Measurements from ENCODE around the gene IST1.
"Not testable (repeated sequence)": the region's sequence is repeated elsewhere in the genome, so short reads cannot be mapped to it uniquely, and the experiment has no call there.

Gene IST1

DNA sequence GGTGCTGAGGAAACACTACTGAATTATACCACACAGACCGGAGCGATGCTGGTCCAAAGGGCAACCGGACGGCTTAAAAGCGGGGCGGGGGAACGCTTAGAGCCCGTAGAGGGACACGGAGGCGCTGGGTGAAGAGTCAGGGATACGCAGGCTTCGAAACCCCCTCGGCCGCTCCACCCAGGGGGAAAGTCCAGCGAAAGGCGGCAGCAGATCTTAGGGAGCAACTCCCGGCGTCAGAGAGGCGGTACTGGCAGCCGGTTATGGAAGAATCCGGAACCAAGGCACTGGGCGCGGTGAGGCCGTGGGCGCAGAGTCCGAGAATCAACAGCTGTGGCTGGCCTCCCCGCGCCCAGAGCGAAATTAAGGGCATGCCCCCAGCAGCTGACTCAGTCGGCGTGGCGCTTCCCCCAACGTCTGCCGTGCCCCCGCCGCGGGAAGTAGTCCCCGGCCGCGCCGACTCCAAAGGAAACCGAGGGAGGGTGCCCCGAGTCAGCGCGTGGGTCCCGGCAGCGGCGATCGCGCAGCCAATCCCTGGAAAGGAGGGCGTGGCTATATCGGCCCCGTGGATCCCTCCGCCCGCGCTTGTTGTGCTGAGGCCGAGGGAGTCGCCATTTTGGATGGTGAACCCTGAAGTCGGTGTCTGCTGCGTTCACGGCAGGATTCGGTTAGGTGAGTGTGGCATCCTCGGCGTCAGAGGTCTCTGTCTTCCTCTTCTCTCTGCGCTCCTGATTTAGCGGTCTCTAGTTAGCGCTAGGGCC is at the start of gene IST1:
Gene IST1 (plus strand): TSS at position 611 of the 758 bp plus-strand sequence. CDS start 20,110 bp downstream, outside the sequence.
- peak; percentile 98 for DNase-seq

GRCh38 chr16:71845639-71846430 is 49.5 kb upstream of the IST1 start, which contains the start of gene ATXN1L:
ATXN1L (plus strand) TSS chr16:71845976; CDS start chr16:71849741, 3,765 bp downstream.
- peak; percentile 94 for DNase-seq

DNA sequence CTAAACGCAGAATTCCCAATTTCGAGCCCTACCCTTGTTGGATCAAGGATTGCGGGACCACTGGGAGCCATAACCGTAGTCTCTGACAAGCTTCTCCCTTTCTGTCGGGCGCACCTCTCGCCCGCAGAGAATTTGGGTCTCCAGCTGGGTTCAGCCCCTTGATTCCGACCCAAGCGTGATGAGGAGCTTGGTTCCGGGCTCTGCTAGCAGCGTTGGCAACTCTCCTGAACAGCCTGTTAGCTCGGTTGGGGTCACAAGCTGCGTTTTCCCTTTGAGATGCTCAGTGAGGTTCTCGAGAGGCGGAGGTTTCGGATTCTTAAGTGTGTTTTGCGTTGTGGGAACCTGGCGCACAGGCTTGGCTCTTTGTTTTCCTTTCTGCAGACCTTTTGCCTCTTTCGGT is 48.9 kb upstream of the IST1 start:
- DNase-seq: peak; percentile 21

DNA sequence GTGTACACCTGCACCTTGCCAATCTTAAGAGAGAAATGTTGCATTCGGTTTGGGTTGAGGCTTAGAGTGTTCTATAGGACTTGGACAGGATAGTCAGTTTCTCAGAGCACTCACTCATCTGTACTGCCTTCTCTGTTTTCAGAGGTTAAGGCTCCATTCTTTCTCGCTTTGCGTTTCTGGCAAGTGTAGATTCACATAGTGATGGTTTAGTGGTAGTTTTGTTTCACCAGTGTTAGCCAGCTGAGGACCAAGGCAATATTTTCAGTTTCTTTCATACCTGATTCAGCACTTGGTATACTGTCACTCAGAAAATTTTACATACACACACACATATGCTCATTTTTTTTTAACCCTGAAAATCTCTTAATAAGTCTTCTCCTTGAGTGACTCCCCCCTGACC is 48.2 kb upstream of the IST1 start:
- DNase-seq: no peak

- no peak for DNase-seq
Observed at GRCh38 chr16:71848622-71849021, 46.7 kb upstream of the IST1 start.

DNA sequence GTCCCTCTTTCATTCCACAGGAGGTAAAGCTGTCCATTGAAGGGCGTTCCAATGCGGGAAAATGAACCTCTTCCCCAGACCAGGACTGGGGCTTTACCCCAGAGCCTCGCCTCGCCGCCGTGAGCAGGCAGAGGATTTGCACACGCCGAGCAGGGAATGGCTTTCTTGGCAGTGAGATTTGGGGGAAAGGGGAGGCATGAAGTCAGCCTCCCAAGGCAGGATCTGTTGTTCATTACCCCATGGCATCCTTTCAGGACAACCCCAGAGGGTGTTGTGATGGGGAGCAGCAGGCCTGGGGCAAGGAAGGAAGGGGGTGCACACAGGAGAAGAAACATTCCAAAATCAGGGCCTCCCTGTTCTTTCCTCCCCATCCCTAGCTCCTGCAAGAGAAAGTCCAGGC is 43.6 kb upstream of the IST1 start:
- DNase-seq: no peak

GRCh38 chr16:71852158-71852557 is 43.2 kb upstream of the IST1 start:
- DNase-seq: no peak

DNA sequence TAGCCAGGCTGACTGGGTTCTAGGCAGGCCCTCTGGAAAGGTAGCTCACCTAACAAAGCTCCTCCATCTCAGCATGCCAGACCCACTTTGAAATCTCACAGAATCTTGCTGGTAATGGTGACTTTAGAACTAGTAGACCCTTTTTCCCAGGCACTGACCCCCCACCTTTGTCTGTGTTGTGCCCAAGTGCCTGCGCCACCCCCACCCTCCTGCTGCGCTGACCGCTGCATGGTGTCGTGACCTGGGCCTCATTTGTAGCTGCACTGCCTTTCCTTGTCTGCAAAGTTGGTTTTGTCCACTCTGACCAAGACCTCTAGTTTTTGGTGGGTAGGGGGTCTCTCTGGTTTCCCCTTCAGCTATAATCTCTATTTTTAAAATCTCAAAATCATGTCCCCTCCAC is 42.8 kb upstream of the IST1 start:
- DNase-seq: no peak

DNA sequence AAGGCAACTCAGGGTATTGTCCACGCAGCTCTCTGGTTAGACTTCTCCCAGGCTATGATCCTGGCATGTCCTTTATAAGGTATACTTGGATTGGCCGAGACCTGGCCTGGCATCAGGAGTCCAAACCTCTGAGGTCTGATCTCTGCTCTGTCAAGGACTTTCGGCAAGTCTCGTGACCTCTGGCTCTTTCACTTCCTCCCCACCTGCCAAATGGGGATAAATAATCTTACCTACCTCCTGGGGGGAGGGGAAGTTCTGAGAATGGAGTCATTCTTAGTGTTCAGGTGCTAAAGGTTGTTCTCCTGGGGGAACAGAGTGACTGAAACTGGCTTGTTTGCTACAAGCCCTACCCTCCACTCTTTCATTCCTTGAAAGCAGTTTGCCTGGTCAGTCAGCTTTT is 41.9 kb upstream of the IST1 start:
- no peak for DNase-seq

DNA sequence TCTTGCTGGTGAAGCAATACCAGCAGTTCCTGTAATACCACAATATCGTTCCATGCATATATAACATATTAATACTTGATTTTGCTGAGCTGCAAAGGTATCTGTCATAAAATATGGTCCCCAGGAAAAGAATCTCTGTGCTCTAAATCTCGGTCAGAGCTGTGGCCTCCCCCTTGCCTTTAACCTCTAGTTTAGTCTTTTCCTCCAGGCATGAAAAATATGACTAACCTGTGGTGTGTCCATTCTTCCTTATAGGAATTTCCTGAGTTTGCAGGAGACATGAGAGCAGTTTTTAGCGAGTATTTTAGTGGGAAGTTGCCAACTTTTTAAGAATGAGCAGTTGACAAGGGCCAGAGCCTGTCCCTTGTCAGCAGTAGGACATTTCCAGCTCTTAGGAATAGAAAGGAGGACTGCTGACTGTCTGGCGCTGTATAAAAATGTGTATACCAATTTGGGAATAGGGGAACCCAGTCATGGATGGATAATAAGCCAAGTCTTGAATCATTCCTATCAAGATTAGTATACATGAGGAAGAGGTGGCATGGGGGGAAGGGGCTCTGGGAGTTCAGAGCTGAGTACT is 40.9 kb upstream of the IST1 start:
- no peak for DNase-seq

GRCh38 chr16:71855937-71856662 is 39.2 kb upstream of the IST1 start:
- DNase-seq: peak; percentile 53

DNA sequence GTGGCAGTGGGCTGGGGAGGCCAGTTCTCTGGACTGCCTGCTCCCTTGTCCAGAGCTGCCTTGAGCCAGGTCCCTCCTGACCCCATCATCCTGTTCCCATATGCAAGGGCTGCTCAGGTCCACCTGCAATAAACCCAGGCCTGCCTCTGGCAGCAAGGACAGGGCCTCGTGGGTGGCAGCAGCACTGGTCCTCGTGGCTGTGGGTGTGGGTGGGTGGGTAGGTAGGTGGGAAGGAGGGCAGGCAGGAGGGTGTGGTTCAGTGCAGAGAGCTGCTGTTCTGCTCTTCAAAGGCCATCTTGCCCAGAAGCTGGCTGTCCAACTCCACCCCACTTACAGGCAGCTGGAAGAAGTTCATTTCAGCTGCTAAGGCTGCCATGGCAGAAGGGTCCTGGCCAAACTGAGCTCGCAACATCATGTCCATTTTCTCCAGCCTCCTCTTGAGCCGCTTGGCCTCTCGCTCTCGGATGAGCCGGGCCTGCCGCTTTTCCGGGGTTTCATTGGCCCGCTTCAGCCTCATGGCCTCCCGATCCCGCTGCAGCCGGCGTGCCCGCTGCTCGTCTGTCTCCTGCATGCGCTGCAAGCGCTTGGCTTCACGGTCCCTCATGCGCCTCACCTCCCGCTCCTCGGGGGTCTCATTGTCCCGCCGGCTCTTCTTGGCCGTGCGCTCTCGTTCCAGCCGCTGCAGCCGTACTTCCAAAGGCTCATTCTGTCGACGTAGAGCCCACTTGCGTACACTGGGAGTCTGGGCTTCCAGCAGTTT is 35.4 kb upstream of the IST1 start:
- no peak for DNase-seq

DNA sequence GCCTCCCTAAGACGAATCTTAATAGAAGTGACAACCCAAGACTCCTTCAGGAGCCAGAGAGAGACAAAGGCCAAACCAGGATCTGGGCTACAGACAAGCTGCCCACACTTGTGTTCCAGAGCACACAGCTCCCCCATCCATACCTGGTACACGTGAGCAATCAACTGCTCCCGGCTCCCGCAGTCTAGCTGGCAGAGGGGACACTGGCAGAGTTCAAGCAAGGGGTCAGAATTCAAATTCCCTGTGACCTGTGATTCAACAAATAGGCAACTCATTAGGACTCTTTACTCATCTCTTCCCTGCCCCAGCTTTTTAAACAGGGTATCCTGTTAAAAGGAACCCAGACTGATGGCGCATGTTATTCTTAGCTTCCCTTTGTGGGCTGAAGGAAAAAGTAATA is 31.3 kb upstream of the IST1 start:
- no peak for DNase-seq

DNA sequence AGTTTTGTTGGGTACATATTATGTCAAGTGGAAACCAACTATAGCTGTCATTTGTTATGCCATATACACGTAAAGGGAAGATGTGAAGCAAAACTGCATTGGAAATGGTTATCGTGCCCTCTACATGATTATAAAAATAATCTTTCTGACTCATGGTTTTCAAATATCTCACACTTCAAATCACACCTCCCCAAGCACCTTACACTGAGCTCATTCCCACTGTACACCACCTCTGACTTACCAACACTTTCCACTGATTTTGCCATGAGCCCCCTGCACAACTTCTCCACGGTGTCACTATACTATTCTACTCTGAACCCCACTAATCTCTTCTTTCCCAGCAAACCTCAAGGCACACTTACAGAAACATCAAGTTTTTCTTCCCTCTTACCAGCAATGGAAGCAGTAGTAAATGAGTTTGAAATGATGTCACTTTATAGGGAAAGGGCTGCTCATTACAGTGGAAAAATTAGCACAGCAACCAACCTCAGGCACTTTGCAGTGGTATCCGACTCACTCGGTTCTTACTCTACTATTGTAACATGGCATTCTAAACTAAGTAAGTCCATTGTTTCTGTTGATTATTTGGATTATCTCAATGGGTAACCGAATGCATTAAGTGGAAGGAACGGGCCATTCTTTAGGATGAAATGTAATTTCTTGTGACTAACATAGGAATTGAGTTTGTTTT is 30.0 kb upstream of the IST1 start:
- no peak for DNase-seq

- not testable (repeated sequence) for DNase-seq
Observed at GRCh38 chr16:71867175-71867574, 28.2 kb upstream of the IST1 start.

GRCh38 chr16:71867939-71868338 is 27.4 kb upstream of the IST1 start:
- no peak for DNase-seq

DNA sequence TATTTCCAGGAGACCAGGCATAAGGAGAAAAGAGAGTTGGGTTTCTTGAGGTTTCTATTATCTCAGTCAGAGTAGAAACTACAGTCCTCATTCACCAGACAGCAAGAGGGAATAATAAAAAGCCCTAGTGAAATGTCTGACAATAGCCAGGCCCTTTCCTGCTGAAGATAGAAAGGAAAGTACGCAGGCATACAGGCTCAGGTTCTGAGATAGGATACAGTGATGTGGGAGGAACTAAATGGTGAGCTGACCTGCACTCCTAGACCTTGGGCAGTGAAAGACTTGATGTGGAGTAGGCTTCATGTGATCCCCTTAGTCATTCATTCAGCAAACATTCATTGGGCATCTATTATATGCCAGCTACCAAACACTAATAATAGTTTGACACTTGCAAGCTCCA is 26.2 kb upstream of the IST1 start:
- DNase-seq: no peak

- DNase-seq: no peak
Observed at GRCh38 chr16:71870818-71871217, 24.5 kb upstream of the IST1 start.

DNA sequence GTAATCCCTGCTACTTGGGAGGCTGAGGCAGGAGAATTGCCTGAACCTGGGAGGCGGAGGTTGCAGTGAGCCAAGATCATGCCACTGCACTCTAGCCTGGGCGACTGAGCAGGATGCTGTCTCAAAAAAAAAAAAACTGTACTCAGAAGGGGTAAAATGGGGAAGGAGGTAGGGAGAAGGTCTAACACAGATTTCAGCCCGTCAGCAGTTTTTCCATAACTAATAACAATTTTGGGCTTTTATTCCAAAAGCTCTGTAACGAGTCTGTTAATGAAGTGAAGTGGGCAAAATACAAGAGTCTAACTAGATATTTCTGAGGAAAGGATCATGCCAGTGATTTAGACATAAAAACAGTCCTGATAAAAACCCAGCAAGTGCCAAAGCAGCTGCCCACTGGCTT is 22.1 kb upstream of the IST1 start:
- no peak for DNase-seq

GRCh38 chr16:71878911-71879310 is 16.4 kb upstream of the IST1 start:
- no peak for DNase-seq

- no peak for DNase-seq
Observed at GRCh38 chr16:71880176-71880575, 15.2 kb upstream of the IST1 start.

Data from CD4-positive, alpha-beta T cell treated with Interleukin-17A for 1 hour (primary cell).